ENCODE results near the gene SMIM31. TPM values are rescaled to one million over a fixed set of nuclear protein-coding genes. Genes with fewer than 3 reads are reported as not detected.

Gene SMIM31
- polyA plus RNA-seq (2012; rRNA removed), result not detected in 2 replicates
- polyA plus RNA-seq (2012; cell fraction: cytosol; rRNA removed), result not detected in 2 replicates
- not detected in 2 replicates for polyA plus RNA-seq (2012; cell fraction: nucleus; rRNA removed)

GRCh38 chr4:164753873-164754488 lies at the start of gene SMIM31:
TSS of gene SMIM31 (plus strand) at chr4:164754131. CDS start at chr4:164770444, 16,313 bp downstream.
- Histone ChIP-seq H3K79me2 (ENCODE audit: insufficient read depth) (no peaks in the 10 kb centered on the region), H3K9me3 (no peaks in the 10 kb centered on the region), H3K27me3 (ENCODE audit: insufficient read depth) (no peaks in the 10 kb centered on the region), H3K4me3 (ENCODE audit: low read depth in 2 of 2, low read length in 1 of 2) (no peak within 1 kb of the TSS), H2AFZ (ENCODE audit: low read depth) (no peak within 1 kb of the TSS), H3K9me2 (no peaks in the 10 kb centered on the region), H3K9ac (no peak within 1 kb of the TSS), H3K4me2 (no peak within 1 kb of the TSS), H3F3A (replicated peaks; ENCODE audit: insufficient read depth) (no peaks in the 10 kb centered on the region), H3K4me1 (ENCODE audit: control insufficient read depth in 1 of 2, insufficient read depth in 2 of 2, low read depth in 1 of 2, low read length in 1 of 2) (no peaks in the 10 kb centered on the region), H4K20me1 (ENCODE audit: insufficient read depth) (no peaks in the 10 kb centered on the region), H3K36me3 (replicated peaks in 1 of 2; ENCODE audit: control insufficient read depth in 1 of 2, insufficient read depth in 2 of 2, low read length in 1 of 2) (no peaks in the 10 kb centered on the region), H3K27ac (ENCODE audit: low read depth in 2 of 2, low read length in 1 of 2) (no peak within 1 kb of the TSS)
- ChIA-PET CTCF (no interaction called here), POLR2A (no interaction called here)
- WGBS (ENCODE audit: low lambda C conversion rate), result 1% methylated on average over 7 of the region's 7 CpGs
- no peak for DNase-seq
- TF ChIP-seq CHD2 (IDR thresholded peaks at IDR 0.05; ENCODE audit: low read length, partially characterized antibody) (no peak), FOXJ3 (CRISPR knock-in tag; IDR thresholded peaks at IDR 0.05) (no peak), JUND (IDR thresholded peaks at IDR 0.05) (no peak), POLR2AphosphoS5 (IDR thresholded peaks at IDR 0.05; ENCODE audit: low read depth, low read length) (no peak), FOSL2 (IDR thresholded peaks at IDR 0.05; ENCODE audit: borderline replicate concordance, low read depth) (no peak), PBX3 (IDR thresholded peaks at IDR 0.05) (no peak), USF1 (IDR thresholded peaks at IDR 0.05; ENCODE audit: borderline replicate concordance, low read depth) (no peak), MXI1 (IDR thresholded peaks at IDR 0.05; ENCODE audit: low read depth, low read length) (no peak), TAF1 (IDR thresholded peaks at IDR 0.05; ENCODE audit: borderline replicate concordance, low read depth, low read length) (no peak), ELF1 (IDR thresholded peaks at IDR 0.05) (no peak), MEF2A (IDR thresholded peaks at IDR 0.05; ENCODE audit: borderline replicate concordance, low read depth) (no peak), NRF1 (IDR thresholded peaks at IDR 0.05; ENCODE audit: low read depth, low read length) (no peak), REST (IDR thresholded peaks at IDR 0.05; ENCODE audit: low read depth, low read length) (no peak), NFIC (IDR thresholded peaks at IDR 0.05; ENCODE audit: borderline replicate concordance) (no peak), SMC3 (IDR thresholded peaks at IDR 0.05; ENCODE audit: low read depth, low read length) (no peak)
